Mammary epithelial cell (primary cell): Measurements from ENCODE around the gene CCDC167.

Experiments
- CTCF ChIP-seq, 2 donors: IDR thresholded peaks in 1 of 2; conservative IDR thresholded peaks in 1 of 2; 2 replicates each; pipeline ENCODE4 v1.5.1; 2011 to 2012; ENCODE audit warnings: inconsistent platforms in 2 of 2, low read length in 2 of 2, mild to moderate bottlenecking in 2 of 2, control low read depth in 1 of 2, low read depth in 1 of 2; ENCODE audit not compliant: insufficient read depth in 1 of 2; ENCODE audit errors: extremely low read depth in 1 of 2
- EZH2 ChIP-seq: IDR thresholded peaks from 2 replicates; pipeline ENCODE4 v1.6.1; 2012; ENCODE audit warnings: low read length, inconsistent platforms, borderline replicate concordance

GRCh38 chr6:37501632-37502491 lies 2.2 kb upstream of the CCDC167 start:
- TF ChIP-seq CTCF (conservative IDR thresholded peaks at IDR 0.05 in 1 of 2, IDR thresholded peaks at IDR 0.05 in 1 of 2; ENCODE audit: extremely low read depth in 1 of 2, insufficient read depth in 1 of 2, low read depth in 1 of 2, low read length in 2 of 2) (no peak), EZH2 (no peak)
